ENCODE data around the gene FXYD3. TPM values are rescaled to one million over a fixed set of nuclear protein-coding genes. Genes with fewer than 3 reads are reported as not detected.
A peak's percentile ranks its signal among the peaks of the same experiment; 100 is the strongest.

The FXYD3 gene
- total RNA-seq, 1 donor from 2014 or later, result 0.50 TPM

- no peak for TF ChIP-seq CTCF (IDR thresholded peaks at IDR 0.05; ENCODE audit: insufficient read depth, low read length, poor library complexity, severe bottlenecking)
- peaks cover 12% of the 10 kb centered on the region for H3K27me3 ChIP-seq (ENCODE audit: control insufficient read depth, insufficient read depth, low read length)
- no peaks in the 10 kb centered on the region for H3K36me3 ChIP-seq (ENCODE audit: control insufficient read depth, insufficient read depth, low read length)
- H3K4me3 ChIP-seq (ENCODE audit: low read depth, low read length), result no peak overlapping the region
- no peak for DNase-seq (ENCODE audit: low read depth)
Observed at GRCh38 chr19:35109395-35110112, 6.1 kb upstream of the FXYD3 start.

- H3K27me3 ChIP-seq (ENCODE audit: control insufficient read depth, insufficient read depth, low read length), result peaks cover 25% of the 10 kb centered on the region
- no peak for TF ChIP-seq CTCF (IDR thresholded peaks at IDR 0.05; ENCODE audit: insufficient read depth, low read length, poor library complexity, severe bottlenecking)
- DNase-seq (ENCODE audit: low read depth), result no peak
- no peak overlapping the region for H3K4me3 ChIP-seq (ENCODE audit: low read depth, low read length)
- H3K36me3 ChIP-seq (ENCODE audit: control insufficient read depth, insufficient read depth, low read length), result no peaks in the 10 kb centered on the region
Observed at GRCh38 chr19:35110974-35111373, 4.6 kb upstream of the FXYD3 start.

- TF ChIP-seq CTCF (IDR thresholded peaks at IDR 0.05; ENCODE audit: insufficient read depth, low read length, poor library complexity, severe bottlenecking), result no peak
- DNase-seq (ENCODE audit: low read depth), result no peak
- Histone ChIP-seq H3K4me3 (ENCODE audit: low read depth, low read length) (no peak overlapping the region), H3K36me3 (ENCODE audit: control insufficient read depth, insufficient read depth, low read length) (no peaks in the 10 kb centered on the region), H3K27me3 (ENCODE audit: control insufficient read depth, insufficient read depth, low read length) (peaks cover 33% of the 10 kb centered on the region)
Observed at GRCh38 chr19:35112995-35113688, 2.5 kb upstream of the FXYD3 start.

- DNase-seq (ENCODE audit: low read depth), result no peak
- TF ChIP-seq CTCF (IDR thresholded peaks at IDR 0.05; ENCODE audit: insufficient read depth, low read length, poor library complexity, severe bottlenecking), result peak; percentile 99
- no peak overlapping the region for H3K4me3 ChIP-seq (ENCODE audit: low read depth, low read length)
- H3K27me3 ChIP-seq (ENCODE audit: control insufficient read depth, insufficient read depth, low read length), result peaks cover 26% of the 10 kb centered on the region
- no peaks in the 10 kb centered on the region for H3K36me3 ChIP-seq (ENCODE audit: control insufficient read depth, insufficient read depth, low read length)
Observed at GRCh38 chr19:35114353-35115176, 1.1 kb upstream of the FXYD3 start.

GRCh38 chr19:35116072-35116801 is 614 bp downstream of the FXYD3 start:
- no peak overlapping the region for H3K4me3 ChIP-seq (ENCODE audit: low read depth, low read length)
- DNase-seq (ENCODE audit: low read depth), result no peak
- peaks cover 23% of the 10 kb centered on the region for H3K27me3 ChIP-seq (ENCODE audit: control insufficient read depth, insufficient read depth, low read length)
- no peak for TF ChIP-seq CTCF (IDR thresholded peaks at IDR 0.05; ENCODE audit: insufficient read depth, low read length, poor library complexity, severe bottlenecking)
- H3K36me3 ChIP-seq (ENCODE audit: control insufficient read depth, insufficient read depth, low read length), result no peaks in the 10 kb centered on the region

Data from kidney epithelial cell (primary cell).